Trophoblast cell (in vitro differentiated cells and primary cell): ENCODE data around the gene TMIGD2.
"Not testable (repeated sequence)": the region's sequence is repeated elsewhere in the genome, so short reads cannot be mapped to it uniquely, and the experiment has no call there.

ENCODE experiments used
- DNase-seq, 2 donors: peaks; one replicate each; pipeline ENCODE4 v3.0.0-alpha.2; 2016
- H2AFZ ChIP-seq: 2 replicates; pipeline ENCODE4 v1.6.1; 2013; ENCODE audit warnings: low read length, moderate library complexity, mild to moderate bottlenecking; ENCODE audit not compliant: insufficient read depth, poor library complexity
- H2AK5ac ChIP-seq: 2 replicates; pipeline ENCODE4 v1.6.1; 2013; ENCODE audit warnings: mild to moderate bottlenecking, low read length
- H2BK120ac ChIP-seq: 2 replicates; pipeline ENCODE4 v1.6.1; 2013; ENCODE audit warnings: low read length, mild to moderate bottlenecking, moderate library complexity; ENCODE audit not compliant: insufficient read depth, poor library complexity
- H2BK12ac ChIP-seq: 2 replicates; pipeline ENCODE4 v1.6.1; 2013; ENCODE audit warnings: mild to moderate bottlenecking, low read length, moderate library complexity
- H2BK5ac ChIP-seq: 2 replicates; pipeline ENCODE4 v1.6.1; 2013; ENCODE audit warnings: low read length, low read depth, moderate library complexity, mild to moderate bottlenecking; ENCODE audit not compliant: poor library complexity
- H3K14ac ChIP-seq: 2 replicates; pipeline ENCODE4 v1.6.1; 2013; ENCODE audit warnings: mild to moderate bottlenecking, low read length
- H3K18ac ChIP-seq: 2 replicates; pipeline ENCODE4 v1.6.1; 2013; ENCODE audit warnings: mild to moderate bottlenecking, low read length
- H3K23ac ChIP-seq: 2 replicates; pipeline ENCODE4 v1.6.1; 2013; ENCODE audit warnings: low read length
- H3K27ac ChIP-seq: 2 replicates; pipeline ENCODE4 v1.5.1; 2013; ENCODE audit warnings: low read depth, mild to moderate bottlenecking, inconsistent platforms, low read length, moderate library complexity
- H3K27me3 ChIP-seq: 2 replicates; pipeline ENCODE4 v1.6.1; 2013; ENCODE audit warnings: inconsistent platforms, mild to moderate bottlenecking, low read length, moderate library complexity; ENCODE audit not compliant: insufficient read depth
- H3K36me3 ChIP-seq, 2 experiments: 1 replicate in 1 of 2; 2 replicates in 1 of 2; pipeline ENCODE4 v1.6.1; 2013; ENCODE audit warnings: low read length in 2 of 2, mild to moderate bottlenecking in 2 of 2, moderate library complexity in 1 of 2; ENCODE audit not compliant: insufficient read depth in 2 of 2, control insufficient read depth in 1 of 2
- H3K4ac ChIP-seq: 2 replicates; pipeline ENCODE4 v1.6.1; 2013; ENCODE audit warnings: low read depth, mild to moderate bottlenecking, low read length, moderate library complexity
- H3K4me1 ChIP-seq, 2 experiments: 1 replicate in 1 of 2; 2 replicates in 1 of 2; pipeline ENCODE4 v1.6.1; 2013; ENCODE audit warnings: low read length in 2 of 2, mild to moderate bottlenecking in 2 of 2, moderate library complexity in 1 of 2; ENCODE audit not compliant: insufficient read depth in 2 of 2, control insufficient read depth in 1 of 2
- H3K4me2 ChIP-seq: 2 replicates; pipeline ENCODE4 v1.6.1; 2013; ENCODE audit warnings: inconsistent platforms, mild to moderate bottlenecking, low read length, moderate library complexity
- H3K4me3 ChIP-seq: 2 replicates; pipeline ENCODE4 v1.5.1; 2013; ENCODE audit warnings: mild to moderate bottlenecking, low read depth, low read length, inconsistent platforms
- H3K79me1 ChIP-seq: one replicate; pipeline ENCODE4 v1.6.1; 2013; ENCODE audit warnings: low read length
- H3K79me2 ChIP-seq: 2 replicates; pipeline ENCODE4 v1.6.1; 2013; ENCODE audit warnings: low read length, mild to moderate bottlenecking; ENCODE audit not compliant: control insufficient read depth, insufficient read depth, poor library complexity
- H3K9ac ChIP-seq: 2 replicates; pipeline ENCODE4 v1.6.1; 2013; ENCODE audit warnings: mild to moderate bottlenecking, low read length
- H3K9me3 ChIP-seq: 2 replicates; pipeline ENCODE4 v1.6.1; 2013; ENCODE audit warnings: low read depth, mild to moderate bottlenecking, control low read depth, inconsistent platforms, low read length; ENCODE audit not compliant: insufficient read depth
- H4K12ac ChIP-seq: 2 replicates; pipeline ENCODE4 v1.6.1; 2013; ENCODE audit warnings: low read depth, mild to moderate bottlenecking, low read length, moderate library complexity
- H4K8ac ChIP-seq: 2 replicates; pipeline ENCODE4 v1.6.1; 2013; ENCODE audit warnings: low read depth, mild to moderate bottlenecking, low read length, moderate library complexity
- H4K91ac ChIP-seq: one replicate; pipeline ENCODE4 v1.6.1; 2013; ENCODE audit warnings: low read depth, mild to moderate bottlenecking, low read length, moderate library complexity
- WGBS: extraction: QIAGEN DNeasy Blood & Tissue Kit; methylation state at CpG from one replicate; pipeline ENCODE4 v1.1.7; 2013; ENCODE audit warnings: missing lambda C conversion rate; ENCODE audit not compliant: insufficient read length, insufficient coverage; ENCODE audit errors: extremely low coverage; 5-methylcytosine and 5-hydroxymethylcytosine counted together

TMIGD2 gene

DNA sequence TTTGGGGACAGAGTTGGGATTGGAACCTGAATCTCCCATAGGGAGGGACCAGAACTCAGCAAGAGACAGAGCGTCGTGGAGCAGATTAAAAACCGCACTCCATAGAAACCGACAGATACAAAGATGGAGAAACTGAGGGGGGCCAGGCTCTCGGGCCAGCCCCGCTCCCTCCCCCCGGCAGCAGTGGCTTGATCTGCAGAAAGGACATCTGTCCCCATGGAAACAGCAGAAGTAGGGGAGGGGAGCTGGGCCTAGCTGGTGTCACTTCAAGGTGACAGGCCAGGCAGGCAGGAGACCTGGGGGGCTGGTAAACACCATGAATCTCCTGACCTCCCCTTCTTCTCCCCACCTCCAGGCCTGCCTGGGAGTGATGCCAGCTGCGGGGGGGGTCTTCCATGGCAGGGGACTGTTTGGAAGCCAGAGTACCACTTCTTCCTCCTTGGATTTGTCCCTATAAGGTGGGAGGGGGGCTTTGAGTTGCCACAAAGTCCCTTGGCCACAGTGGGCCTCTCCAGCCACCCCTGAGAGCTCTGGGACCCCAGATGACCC lies 10.9 kb downstream of the TMIGD2 start:
- no CpG with 5 or more reads among the region's 8 CpGs for WGBS
- no peak overlapping the region for H3K27ac ChIP-seq

DNA sequence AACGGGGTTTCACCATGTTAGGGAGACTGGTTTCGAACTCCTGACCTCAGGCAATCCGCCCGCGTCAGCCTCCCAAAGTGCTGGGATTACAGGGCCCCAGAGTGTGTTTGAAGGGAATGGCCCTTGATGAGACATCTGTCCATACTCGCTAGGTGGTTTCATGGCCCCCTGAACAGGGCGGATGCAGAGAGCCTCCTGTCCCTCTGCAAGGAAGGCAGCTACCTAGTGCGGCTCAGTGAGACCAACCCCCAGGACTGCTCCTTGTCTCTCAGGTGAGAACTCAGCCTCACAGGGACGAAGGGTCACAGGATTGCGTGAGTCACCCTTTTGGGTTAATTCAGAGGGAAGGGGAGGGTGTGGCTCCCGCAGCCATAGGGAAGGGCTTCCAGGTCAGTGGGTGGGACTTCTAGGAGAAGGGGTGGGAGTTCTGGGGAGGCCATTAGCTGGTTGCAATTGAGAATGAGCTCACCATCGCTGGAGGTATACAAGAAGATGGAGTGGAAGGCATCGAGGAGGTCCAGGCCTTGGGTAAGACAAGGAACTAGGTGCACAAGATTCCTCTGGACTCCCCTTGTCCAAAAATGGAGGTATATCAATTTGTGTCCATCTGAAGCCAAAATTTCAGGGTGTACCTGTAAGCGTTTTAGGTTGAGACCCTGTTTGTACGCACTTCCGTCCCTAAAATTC lies 14.0 kb downstream of the TMIGD2 start:
- H2AK5ac ChIP-seq, result no peak overlapping the region
- no CpG with 5 or more reads among the region's 16 CpGs for WGBS
- H4K12ac ChIP-seq, result no peak overlapping the region

More for the DNA sequence above, 10.9 kb downstream of the TMIGD2 start:
- no peak overlapping the region for H4K12ac ChIP-seq
- peaks cover 3% of the 10 kb centered on the region for H3K9me3 ChIP-seq
- H3K4ac ChIP-seq, result no peak overlapping the region
- no peak overlapping the region for H4K91ac ChIP-seq
- H3K23ac ChIP-seq, result no peak overlapping the region
- H4K8ac ChIP-seq, result no peak overlapping the region
- H2AK5ac ChIP-seq, result no peak overlapping the region
- no peak overlapping the region for H3K4me3 ChIP-seq
- H2AFZ ChIP-seq, result no peak overlapping the region
- H3K36me3 ChIP-seq, result no peaks in the 10 kb centered on the region
- H3K4me1 ChIP-seq, result no peaks in the 10 kb centered on the region
- no peaks in the 10 kb centered on the region for H3K79me1 ChIP-seq
- no peak overlapping the region for H3K9ac ChIP-seq
- no peak overlapping the region for H2BK5ac ChIP-seq
- no peaks in the 10 kb centered on the region for H3K79me2 ChIP-seq
- no peak overlapping the region for H3K4me2 ChIP-seq
- no peak overlapping the region for H3K14ac ChIP-seq
- H2BK120ac ChIP-seq, result no peak overlapping the region
- no peak overlapping the region for H3K18ac ChIP-seq
- DNase-seq, result no peak
- no peak overlapping the region for H2BK12ac ChIP-seq
- H3K27me3 ChIP-seq, result no peaks in the 10 kb centered on the region

DNA sequence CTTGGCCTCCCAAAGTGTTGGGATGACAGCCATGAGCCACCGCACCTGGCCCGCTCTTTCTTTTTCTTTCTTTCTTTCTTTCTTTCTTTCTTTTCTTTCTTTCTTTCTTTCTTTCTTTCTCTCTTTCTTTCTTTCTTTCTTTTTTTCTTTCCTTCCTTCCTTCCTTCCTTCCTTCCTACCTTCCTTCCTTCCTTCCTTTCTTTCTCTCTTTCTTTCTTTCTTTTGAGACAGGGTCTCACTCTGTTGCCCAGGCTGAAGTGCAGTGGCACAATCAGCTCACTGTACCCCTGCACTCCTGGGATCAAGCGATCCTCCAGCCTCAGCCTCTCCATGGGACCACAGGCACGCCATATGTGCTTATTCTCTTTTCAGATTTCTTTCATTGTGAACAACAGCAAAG lies 16.0 kb downstream of the TMIGD2 start:
- H3K79me2 ChIP-seq, H3K14ac ChIP-seq, H3K4me3 ChIP-seq, H3K27ac ChIP-seq, H3K4ac ChIP-seq, DNase-seq, H3K36me3 ChIP-seq, H3K27me3 ChIP-seq, H3K23ac ChIP-seq, H3K9ac ChIP-seq, H3K18ac ChIP-seq, H3K79me1 ChIP-seq, H3K4me2 ChIP-seq, H2AFZ ChIP-seq, H4K91ac ChIP-seq, H2BK12ac ChIP-seq, H3K4me1 ChIP-seq, H2BK5ac ChIP-seq, H4K12ac ChIP-seq, H2BK120ac ChIP-seq, H4K8ac ChIP-seq, H3K9me3 ChIP-seq, H2AK5ac ChIP-seq: not testable (repeated sequence)
- WGBS, result no CpG with 5 or more reads among the region's 4 CpGs

More for the DNA sequence above, 14.0 kb downstream of the TMIGD2 start:
- H3K27ac ChIP-seq, result no peak overlapping the region
- H3K18ac ChIP-seq, result no peak overlapping the region
- no peak overlapping the region for H2BK12ac ChIP-seq
- H3K4ac ChIP-seq, result no peak overlapping the region
- H4K8ac ChIP-seq, result no peak overlapping the region
- no peak overlapping the region for H3K9ac ChIP-seq
- no peak overlapping the region for H3K4me2 ChIP-seq
- no peak overlapping the region for H2AFZ ChIP-seq
- no peaks in the 10 kb centered on the region for H3K79me2 ChIP-seq
- H3K14ac ChIP-seq, result no peak overlapping the region
- H2BK5ac ChIP-seq, result no peak overlapping the region
- no peaks in the 10 kb centered on the region for H3K4me1 ChIP-seq
- no peaks in the 10 kb centered on the region for H3K36me3 ChIP-seq
- no peak overlapping the region for H3K23ac ChIP-seq
- H3K79me1 ChIP-seq, result no peaks in the 10 kb centered on the region
- H3K27me3 ChIP-seq, result no peaks in the 10 kb centered on the region
- no peak for DNase-seq
- H3K4me3 ChIP-seq, result no peak overlapping the region
- no peak overlapping the region for H4K91ac ChIP-seq
- H2BK120ac ChIP-seq, result no peak overlapping the region
- H3K9me3 ChIP-seq, result no peaks in the 10 kb centered on the region

DNA sequence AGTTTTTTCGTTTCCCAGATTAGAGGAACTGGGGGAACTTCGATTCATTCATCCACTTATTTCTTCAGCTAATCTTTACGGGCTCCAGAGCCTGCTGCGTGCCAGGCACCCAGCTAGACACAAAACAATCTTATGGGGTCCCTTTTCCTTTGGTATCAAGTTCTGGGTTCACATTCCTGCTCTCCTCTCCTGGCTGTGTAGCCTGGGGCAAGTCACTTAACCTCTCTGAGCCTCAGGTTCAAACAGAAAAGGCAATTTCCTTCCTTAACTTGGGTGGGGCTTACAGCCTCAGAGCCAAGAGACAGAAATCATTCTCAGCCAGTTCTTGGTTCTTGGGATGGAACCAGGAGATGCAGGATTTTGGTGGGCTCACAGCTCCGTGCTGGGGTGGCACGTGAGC lies 17.2 kb downstream of the TMIGD2 start:
- Histone ChIP-seq H4K91ac (no peak overlapping the region), H3K79me1 (peaks cover 2% of the 10 kb centered on the region), H2AK5ac (no peak overlapping the region), H3K4me2 (no peak overlapping the region), H3K23ac (no peak overlapping the region), H3K4me1 (peaks cover 0 to 3% of the 10 kb centered on the region in 2 experiments), H3K4ac (no peak overlapping the region), H3K27ac (no peak overlapping the region), H3K27me3 (peaks cover under 1% of the 10 kb centered on the region), H2BK5ac (no peak overlapping the region), H3K9me3 (no peaks in the 10 kb centered on the region), H2BK12ac (no peak overlapping the region), H3K9ac (no peak overlapping the region), H3K79me2 (no peaks in the 10 kb centered on the region), H3K18ac (no peak overlapping the region), H3K14ac (no peak overlapping the region), H2AFZ (no peak overlapping the region), H2BK120ac (no peak overlapping the region), H3K36me3 (no peaks in the 10 kb centered on the region), H4K8ac (no peak overlapping the region), H3K4me3 (no peak overlapping the region), H4K12ac (no peak overlapping the region)
- no CpG with 5 or more reads among the region's 6 CpGs for WGBS
- no peak for DNase-seq
